Dermis blood vessel endothelial cell (primary cell): Measurements from ENCODE around the gene CLASP1. TPM values are rescaled to one million over a fixed set of nuclear protein-coding genes. Genes with fewer than 3 reads are reported as not detected.
A peak's percentile ranks its signal among the peaks of the same experiment; 100 is the strongest.
"Not testable (repeated sequence)": the region's sequence is repeated elsewhere in the genome, so short reads cannot be mapped to it uniquely, and the experiment has no call there.

Experiments used
- DNase-seq: peaks from one replicate; pipeline ENCODE4 v3.0.0; 2010
- total RNA-seq: library from RNA; depleted of rRNA; stranded (reverse); fragments of >200 nt; gene quantifications from 2 replicates; pipeline ENCODE4 v1.2.3, GENCODE V29; 2014

CLASP1 gene
- total RNA-seq, 1 donor from 2014 or later: 51.9 TPM

DNA sequence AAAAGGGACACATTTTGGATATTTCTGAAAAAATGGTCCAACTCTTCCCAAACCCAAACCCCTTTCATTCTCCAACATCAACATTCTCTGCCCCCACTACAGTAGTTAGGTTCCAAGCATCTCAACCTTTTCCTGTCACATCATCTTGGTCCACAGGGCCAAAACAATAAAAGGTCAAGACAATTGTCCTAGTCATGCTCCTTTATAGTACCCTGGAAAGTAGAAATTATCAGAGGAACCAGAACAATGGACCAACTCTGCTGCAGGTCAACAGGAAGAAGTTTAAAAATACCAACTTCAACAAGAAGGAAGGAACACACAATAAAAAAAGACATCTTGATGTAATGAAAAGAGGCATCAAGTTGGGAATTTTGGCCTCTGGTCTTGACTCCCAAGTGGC is 36.1 kb downstream of the CLASP1 start:
- peak; percentile 62 for DNase-seq

DNA sequence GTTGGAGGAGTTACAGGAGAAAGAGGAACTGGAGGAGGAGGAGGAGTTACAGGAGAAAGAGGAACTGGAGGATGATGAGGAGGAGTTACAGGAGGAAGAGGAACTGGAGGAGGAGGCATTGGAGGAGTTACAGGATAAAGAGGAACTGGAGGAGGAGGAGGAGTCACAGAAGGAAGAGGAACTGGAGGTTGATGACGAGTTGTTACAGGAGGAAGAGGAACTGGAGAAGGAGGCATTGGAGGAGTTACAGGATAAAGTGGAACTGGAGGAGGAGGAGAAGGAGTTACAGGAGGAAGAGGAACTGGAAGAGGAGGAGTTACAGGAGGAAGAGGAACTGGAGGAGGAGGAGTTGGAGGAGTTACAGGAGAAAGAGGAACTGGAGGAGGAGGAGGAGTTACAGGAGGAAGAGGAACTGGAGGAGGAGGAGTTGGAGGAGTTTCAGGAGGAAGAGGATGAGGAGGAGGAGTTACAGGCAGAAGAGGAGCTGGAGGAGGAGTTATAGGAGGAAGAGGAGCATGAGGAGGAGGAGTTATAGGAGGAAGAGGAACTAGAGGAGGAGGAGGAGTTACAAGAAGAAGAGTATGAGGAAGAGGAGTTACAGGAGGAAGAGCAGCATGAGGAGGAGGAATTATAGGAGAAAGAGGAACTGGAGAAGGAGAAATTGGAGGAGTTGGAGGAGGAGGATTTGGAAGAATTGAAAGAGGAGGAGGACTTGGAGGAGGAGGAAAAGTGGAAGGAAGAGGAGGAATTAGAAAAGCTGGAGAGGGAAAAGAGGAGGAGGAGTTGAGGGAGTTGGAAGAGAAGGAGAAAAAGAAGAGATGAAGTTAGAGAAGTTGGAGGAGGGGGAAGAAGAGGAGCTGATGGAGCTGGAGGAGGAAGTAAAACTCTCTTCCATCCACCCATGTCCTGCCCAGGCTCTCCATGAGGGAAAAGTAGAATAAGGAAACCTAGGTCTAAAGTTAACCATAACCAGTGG is 37.2 kb downstream of the CLASP1 start:
- DNase-seq: no peak

DNA sequence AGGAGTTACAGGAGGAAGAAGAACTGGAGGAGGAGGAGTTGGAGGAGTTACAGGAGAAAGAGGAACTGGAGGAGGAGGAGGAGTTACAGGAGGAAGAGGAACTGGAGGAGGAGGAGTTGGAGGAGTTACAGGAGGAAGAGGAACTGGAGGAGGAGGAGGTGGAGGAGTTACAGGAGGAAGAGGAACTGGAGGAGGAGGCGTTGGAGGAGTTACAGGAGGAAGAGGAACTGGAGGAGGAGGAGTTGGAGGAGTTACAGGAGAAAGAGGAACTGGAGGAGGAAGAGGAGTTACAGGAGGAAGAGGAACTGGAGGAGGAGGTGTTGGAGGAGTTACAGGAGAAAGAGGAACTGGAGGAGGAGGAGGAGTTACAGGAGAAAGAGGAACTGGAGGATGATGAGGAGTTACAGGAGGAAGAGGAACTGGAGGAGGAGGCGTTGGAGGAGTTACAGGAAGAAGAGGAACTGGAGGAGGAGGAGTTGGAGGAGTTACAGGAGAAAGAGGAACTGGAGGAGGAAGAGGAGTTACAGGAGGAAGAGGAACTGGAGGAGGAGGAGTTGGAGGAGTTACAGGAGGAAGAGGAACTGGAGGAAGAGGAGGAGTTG is 38.1 kb downstream of the CLASP1 start:
- DNase-seq: not testable (repeated sequence)

DNA sequence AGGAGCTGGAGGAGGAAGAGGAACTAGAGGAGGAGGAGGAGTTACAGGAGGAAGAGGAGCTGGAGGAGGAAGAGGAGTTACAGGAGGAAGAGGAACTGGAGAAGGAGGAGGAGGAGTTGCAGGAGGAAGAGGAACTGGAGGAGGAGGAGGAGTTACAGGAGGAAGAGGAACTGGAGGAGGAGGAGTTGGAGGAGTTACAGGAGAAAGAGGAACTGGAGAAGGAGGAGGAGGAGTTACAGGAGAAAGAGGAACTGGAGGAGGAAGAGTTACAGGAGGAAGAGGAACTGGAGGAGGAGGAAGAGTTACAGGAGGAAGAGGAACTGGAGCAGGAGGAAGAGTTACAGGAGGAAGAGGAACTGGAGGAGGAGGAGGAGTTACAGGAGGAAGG is 38.8 kb downstream of the CLASP1 start:
- DNase-seq: not testable (repeated sequence)

DNA sequence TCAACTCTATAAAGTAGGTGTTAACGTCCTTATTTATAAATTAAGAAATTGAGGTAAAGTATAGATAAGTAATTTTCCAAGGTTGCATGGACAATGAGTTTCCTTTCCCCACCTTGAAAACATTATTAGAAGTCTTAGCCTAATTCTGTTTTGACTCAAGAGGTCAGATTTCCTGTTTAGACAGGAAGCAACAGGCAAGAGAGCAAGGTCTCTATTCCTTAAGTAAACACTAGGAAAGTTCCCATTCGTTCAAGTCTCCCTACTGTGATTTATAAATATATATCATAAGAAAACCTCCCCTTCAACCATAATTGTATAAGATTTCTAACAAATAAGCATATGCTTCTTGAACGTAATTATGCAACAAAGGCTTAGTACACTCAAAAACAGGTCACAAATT is 40.3 kb downstream of the CLASP1 start:
- peak; percentile 43 for DNase-seq

DNA sequence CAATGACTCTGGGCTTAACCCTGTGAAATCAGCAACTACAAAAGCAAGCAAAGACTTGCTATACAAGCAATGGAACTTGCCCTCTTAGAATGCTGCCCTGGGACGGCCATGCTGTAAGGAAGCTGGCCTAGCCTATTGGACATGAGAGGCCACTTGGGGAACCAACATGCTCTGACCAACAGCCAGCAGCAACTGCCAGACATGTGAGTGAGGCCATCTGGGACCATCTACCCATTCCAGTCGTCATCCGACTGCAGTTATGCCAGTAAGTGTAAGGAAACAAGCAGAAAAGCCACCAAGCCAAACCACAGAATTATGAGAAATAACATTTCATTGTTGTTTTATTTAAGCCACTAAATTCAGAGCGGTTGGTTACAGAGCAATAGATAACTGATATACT is 40.9 kb downstream of the CLASP1 start:
- DNase-seq: no peak

DNA sequence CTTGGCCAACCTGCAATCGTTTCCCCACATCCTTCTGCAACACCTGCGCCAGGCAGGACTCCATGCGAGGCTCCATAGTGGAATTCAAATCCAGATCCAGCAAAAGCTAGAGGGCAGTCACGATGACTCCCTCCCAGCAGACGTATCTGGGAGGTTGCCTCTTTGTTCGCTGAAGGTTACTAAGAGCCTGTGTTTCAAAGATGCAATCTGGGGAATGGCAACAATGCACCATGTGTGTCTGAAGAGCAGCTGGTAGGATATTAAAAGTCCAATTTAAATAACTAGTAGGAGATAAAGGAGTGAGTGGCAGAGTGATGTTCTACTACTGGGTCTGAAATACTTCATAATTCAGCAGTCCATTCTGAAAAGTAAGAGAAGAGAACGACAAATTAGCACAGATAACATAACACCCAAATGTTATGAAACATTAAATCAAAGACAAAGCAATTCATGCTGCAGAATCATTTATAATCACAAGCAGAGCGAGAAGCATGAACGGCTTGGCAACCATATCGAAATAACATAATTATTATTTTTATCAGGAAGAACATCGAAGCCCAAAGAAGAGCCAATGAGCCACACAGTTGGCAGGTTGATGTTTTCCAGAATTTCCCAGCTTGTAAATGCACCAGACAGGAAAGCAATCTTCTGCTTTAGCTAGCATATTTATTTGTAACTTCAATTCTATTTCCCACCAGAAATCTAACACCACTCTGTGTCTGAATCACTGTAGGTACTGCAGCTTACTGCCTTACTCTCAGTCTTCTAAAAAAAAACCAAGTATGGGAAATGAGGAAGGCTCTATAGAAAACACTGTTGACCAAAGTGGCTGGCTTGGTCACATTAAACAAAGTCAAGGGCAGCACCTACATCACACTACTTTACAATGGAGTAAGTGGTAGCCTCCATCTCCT is 43.2 kb downstream of the CLASP1 start:
- no peak for DNase-seq

DNA sequence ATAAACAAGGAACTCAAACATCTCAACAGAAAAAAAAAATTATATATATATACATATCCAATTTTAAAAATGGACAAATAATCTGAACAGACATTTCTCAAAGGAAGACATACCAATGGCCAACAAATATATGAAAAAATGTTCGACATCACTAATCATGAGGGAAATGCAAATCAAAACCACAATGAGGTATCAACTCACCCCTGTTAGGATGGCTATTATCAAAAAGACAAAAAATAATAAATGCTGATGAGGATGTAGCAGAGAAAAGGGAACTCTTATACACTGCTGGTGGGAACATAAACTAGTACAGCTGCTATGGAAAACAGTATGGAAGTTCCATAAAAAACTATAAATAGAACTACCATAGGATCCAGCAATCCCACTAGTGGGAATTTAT is 46.1 kb downstream of the CLASP1 start:
- DNase-seq: no peak

DNA sequence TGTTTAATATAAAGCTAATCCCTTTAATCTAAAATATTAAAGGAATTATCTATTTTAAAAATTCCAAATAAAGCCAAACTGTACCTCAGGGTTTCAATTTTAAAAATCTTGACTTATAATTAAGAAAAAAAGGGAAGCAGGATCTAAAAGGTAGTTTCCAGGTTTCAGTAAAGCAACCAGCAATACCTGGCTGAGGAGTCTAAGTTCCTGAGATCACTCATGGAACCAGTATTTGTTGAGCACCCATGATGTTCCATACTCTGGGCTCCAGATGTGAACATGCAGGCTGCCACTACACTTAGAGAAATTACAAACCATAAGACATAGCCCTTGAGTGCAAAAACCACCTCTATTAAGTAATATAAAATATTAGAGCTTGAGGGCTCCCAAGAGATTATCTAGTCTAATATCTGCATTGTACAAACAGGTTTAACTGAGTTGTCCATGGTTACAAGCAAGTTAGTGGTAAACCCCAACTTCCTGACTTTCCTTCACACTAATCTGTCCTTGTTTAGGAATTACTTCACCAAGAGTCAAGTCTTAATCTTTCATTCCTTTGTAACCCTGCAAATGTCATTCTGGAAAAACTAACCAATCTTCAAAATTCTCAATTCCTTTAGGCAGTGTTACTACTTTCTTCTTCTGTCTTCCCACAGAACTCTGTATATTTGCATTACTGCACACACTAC is 49.2 kb downstream of the CLASP1 start:
- no peak for DNase-seq

DNA sequence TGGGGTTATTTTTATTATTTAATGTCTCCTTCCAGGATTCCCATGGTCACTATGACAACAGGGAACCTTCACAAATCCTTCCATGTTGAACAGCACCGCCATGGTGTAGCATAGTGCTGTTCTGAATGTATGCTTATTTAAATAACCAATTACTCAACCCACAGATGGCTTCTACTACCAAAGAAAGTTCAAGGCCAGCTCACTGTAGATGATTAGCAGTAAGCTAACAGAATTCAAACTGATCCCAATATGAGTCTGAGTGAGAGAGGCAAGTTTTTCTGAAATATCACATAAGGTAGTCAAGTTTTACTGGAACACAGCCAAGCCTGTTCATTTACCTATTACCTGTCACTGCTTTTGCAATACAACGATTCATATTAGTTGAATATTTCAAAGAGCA is 51.2 kb downstream of the CLASP1 start:
- DNase-seq: no peak

DNA sequence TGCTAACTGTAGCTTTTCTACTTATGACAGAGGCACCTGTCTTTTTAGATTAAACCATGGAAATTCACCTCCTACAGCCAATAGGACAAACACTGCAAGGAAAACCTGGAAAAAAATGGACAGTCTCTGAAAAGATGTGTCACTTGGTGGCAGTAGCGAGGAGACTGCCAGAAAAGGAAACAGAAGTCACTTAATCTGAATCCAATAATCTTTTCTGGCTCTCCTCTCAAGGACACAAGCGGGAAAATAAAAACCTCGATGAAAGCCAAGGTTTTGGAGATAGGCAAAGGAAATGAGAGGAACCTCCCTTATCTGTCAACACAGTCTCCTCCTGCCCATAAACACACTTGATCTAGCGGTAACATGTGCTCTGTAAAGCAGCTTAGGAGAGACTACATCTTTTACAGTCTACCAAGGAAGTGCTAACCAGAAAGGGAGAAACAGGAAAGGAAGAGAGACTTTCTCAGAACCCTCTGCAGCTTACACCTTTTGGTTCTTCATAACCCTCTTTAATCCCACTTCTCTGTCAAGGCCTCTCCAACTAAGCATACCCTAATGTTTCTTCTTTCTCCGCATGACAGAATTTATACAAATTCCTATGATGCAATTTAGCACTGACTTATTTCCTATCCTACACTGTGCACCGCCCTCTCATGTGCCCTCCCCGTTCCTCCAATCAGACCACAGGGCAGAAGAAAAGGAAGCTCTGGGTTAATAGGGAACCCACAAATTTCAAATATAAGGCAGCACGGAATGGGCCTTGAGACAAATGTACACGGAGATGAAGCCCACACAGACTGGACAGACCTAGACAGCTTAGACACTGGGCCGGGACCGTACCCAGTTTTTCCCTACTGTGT is 52.8 kb downstream of the CLASP1 start:
- peak; percentile 75 for DNase-seq

DNA sequence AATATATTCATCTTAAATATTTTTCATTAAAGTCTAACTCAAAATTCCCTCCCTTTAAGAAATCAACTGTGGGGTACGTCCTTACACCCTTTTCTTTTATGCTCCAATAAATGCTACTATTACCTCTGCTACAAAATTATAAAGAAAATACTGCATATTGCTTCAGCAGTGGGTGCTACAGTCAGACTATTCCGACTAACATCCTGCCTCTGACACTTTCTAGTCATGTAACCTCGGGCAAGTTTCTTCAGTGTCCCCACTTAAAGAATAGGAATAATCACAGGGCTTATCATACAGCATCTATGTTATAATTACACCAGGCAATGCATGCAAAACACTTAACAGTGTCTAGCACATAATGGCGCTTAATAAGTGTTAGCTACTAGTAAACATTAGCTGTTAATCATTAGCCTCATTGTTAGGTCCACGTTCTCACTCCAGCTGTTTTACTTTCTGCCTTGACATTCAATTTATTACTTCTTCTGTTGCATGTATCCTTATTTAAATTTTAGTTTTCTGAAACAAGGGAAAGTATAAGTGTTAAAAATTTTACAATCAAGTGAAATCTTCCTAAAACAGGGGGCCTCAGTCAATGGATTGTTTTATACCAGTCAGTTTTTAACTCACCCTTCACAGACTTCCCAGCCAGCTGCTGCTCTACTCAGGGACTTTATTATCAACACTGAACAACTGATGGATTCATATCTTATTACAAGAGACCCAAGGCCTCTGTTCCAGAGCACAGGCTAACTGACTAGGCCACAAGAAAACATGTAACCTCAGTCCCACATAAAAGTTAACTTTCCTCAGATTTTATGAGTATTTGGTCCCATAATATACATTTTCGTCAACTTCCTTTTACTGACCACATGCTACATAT is 54.0 kb downstream of the CLASP1 start:
- no peak for DNase-seq

DNA sequence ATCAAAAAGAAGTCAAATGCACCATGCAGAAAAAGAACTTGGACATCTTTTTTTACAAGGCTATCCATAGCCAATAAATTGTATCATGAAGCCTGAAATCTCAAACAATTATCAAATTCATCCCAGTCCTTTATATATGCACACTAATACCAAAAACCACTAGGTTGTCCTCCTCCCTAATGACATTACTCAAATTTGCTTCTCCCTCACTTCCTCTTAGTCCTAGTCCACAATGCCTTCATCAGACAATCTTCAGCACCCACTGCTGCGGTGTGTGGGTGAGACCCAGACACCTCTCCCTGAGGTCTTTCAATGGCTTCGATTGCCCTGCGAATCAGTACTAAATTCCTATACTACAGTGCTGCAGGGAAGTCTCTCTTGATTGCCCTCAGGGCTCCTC is 58.1 kb downstream of the CLASP1 start:
- DNase-seq: no peak

DNA sequence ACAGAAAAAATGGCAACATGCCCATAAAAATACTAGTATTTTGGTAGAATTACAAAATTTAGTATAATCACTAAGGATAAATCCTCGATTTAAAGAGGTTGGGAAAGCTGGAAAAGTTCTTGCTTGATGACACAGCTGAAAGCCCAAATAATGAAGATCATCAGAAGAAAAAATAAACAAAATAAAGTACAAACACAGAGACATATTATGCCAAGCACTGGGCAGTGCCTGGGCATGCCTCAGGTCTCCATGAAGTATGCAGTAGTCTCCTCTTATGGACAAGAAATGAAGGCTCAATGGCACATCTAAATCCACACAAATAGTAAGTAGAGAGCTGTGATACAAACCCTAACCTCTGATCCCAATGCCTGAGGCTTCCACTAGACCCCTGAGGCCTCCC is 60.9 kb downstream of the CLASP1 start:
- DNase-seq: no peak

DNA sequence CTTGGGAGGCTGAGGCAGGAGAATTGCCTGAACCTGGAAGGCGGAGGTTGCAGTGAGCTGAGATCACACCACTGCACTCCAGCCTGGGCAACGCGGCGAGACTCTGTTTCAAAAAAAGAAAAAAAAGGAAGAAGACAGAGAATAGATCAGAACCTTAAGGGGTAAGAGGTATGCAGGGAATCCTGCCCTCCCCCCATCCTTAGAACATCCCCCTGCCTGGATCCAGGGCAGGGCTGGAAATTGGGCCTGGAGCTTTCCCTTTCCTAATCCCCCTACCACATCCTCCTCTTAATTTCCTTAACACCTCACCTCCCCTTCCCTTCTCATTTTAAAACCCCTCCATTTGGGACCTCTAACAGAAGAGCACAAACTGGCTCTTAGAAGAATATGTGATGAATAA is 62.1 kb downstream of the CLASP1 start:
- DNase-seq: no peak

DNA sequence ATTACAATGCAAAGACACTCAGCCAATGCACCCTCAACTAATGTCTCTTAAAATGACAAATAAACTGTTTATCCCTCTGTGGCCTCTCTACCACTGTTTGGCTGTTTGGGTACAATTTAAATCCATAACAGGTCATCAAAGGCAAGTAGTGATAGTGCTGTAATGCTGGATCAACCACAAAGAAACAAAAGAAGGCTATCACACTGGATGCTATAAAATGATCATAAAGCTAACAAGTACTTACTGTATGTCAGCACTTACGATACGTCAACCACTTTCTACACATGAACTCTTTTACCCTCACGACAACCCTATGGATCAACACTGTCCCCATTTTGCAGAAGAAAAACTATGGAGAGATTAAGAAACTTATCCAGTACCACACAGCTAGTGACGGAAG is 64.5 kb downstream of the CLASP1 start:
- no peak for DNase-seq

DNA sequence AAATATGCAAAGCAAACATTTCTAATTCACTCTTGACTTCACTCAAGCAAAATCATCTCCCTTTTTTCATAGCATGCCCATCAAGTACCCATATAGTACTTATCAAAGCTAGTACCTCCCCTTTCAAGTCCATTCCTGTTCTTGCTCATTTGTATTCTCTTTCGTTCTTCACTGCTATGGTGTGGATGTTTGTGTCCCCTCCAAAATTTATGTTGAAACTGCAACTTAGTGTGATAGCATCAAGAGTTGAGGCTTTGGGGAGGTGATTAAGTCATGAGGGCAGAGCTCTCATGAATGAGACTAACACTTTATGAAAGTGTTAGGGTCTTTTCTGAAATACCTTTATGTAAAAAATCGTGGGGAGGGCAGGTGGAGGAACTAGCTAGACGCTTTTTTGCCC is 65.7 kb downstream of the CLASP1 start:
- DNase-seq: no peak

DNA sequence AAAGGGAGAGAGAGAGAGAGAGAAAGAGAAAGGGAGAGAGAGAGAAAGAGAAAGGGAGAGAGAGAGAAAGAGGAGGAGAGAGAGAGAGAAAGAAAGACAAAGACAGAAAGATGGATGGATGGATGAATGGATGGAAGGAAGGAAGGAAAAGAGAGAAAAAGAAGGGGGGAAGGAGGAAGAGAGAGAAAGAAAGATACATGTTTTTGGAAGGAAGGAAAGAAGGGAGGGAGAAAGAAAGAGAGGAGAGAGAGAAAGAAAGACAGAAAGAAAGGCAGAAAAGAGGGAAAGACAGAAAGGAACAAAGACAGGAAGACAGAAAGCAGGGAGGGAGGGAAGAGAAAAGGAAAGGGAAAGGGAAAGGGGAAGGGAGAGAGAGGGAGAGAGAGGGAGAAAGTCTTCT is 67.0 kb downstream of the CLASP1 start:
- DNase-seq: no peak

DNA sequence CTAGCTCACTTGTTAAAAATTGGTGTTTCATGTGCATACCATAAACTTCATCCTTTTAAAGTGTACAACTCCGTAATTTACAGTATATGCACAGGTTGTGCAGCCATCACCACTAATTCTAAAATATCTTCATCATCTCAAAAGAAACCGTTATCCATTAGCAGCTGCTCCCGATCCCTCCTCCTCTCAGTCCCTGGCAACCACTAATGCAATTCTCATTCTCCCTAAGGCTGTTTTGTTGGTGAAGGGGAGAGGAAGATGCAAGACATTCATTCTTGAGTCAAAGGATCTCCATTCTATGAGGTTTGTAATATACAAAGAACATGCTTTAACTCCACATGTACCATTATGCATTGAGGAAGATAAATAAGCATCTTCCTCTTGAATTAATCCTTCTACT is 70.0 kb downstream of the CLASP1 start:
- DNase-seq: no peak

DNA sequence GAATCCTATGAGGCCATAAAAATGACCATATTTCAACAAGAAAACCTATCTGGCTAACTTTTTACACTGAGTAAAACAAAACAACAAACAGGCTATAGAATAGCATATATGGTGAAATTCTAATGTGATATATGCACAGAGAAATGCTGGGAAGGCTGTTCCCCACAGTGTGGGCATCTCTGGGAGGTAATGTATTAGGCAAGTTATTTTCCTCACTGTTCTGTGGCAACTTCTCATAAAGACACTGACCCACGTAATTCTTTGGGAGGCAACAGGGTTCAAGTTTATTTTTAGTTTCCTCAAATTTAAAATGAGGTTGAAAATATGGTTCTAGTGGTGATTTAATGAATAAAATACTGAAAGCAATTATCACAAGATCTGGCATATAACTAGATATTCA is 71.9 kb downstream of the CLASP1 start:
- DNase-seq: no peak

DNA sequence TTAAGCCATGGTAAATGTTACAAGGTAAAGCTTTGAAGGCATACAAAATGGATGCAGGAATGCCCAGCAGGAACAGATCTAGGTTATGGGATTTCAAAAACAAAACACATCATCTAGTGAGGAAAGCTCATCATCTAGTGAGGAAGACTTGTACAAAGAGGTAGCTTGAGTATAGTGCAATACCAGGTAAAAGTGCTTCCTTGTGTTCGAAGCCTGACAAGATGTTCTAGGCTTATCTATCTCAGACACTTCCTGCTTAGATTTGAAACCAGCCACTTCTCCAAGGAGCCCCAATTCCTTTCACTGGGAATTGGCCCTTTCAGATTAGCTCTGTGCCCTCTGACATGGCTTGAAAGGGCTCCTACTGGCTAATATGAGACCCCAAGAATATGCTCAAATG is 73.0 kb downstream of the CLASP1 start:
- no peak for DNase-seq
